HFF-Myc (cell line): Measurements from ENCODE around the gene PGC.

Source experiments
- DNase-seq: peaks from one replicate; pipeline ENCODE4 v3.0.0-alpha.2; 2011; ENCODE audit warnings: low read depth; ENCODE audit errors: extremely low read depth
- H3K4me3 ChIP-seq: replicated peaks from 2 replicates; pipeline ENCODE4 v1.5.1; 2011; ENCODE audit warnings: low read depth, mild to moderate bottlenecking, control low read depth, low read length
- TF ChIP-seq, protein P1 (sequence below): IDR thresholded peaks from 2 replicates; pipeline ENCODE4 v1.5.1; 2012; ENCODE audit warnings: mild to moderate bottlenecking, low read depth, low read length, control low read depth; ENCODE audit errors: missing control alignments

PGC gene

DNA sequence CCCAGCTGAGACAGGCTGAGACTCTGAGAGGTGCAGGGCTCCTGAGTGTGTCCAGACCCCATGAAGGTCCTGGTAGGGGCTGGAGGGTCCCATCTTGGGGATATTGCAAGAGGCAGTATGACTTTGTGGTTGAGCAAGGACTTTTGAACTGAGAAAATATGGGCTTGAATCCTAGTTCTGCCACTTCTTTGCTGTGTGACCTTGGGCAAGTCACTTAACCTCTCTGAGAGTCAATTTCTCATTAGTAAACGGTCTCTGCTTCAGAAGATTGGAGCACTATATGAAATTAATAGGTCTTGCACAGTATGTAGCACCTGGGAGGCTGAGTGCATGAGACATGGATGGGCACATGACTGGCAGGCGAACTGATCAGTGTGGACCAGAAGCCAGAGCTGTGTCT is 54.5 kb downstream of the PGC start:
- TF ChIP-seq, protein P1, sequence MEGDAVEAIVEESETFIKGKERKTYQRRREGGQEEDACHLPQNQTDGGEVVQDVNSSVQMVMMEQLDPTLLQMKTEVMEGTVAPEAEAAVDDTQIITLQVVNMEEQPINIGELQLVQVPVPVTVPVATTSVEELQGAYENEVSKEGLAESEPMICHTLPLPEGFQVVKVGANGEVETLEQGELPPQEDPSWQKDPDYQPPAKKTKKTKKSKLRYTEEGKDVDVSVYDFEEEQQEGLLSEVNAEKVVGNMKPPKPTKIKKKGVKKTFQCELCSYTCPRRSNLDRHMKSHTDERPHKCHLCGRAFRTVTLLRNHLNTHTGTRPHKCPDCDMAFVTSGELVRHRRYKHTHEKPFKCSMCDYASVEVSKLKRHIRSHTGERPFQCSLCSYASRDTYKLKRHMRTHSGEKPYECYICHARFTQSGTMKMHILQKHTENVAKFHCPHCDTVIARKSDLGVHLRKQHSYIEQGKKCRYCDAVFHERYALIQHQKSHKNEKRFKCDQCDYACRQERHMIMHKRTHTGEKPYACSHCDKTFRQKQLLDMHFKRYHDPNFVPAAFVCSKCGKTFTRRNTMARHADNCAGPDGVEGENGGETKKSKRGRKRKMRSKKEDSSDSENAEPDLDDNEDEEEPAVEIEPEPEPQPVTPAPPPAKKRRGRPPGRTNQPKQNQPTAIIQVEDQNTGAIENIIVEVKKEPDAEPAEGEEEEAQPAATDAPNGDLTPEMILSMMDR: no peak
- DNase-seq: no peak

DNA sequence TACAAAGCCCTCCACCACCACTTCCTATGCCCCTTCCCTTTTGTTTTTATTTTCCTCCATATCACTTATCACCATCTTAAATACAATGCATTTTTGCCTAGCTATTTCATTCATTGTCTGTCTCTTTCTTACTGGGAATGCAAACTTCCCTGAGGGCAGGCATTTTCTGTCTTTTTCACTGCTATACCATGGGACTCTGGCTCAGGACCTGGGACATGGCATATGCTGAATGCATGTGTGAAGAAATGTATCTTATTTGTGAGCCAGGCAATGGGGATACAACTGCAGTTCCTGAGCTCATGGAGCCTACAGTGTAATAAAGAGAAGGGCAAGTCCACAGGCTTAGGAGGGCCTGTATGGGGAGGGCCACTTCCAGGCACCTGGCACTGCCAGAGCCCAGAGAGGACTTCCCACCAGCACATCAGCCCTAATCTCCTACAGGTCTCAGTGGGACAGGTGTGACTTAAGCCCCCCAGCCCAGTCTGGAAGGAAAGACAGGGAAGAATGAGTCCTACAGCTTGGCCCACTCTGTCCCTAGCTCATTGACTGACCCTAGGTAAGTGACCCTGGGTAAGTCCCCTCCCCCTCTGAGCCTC is 55.0 kb downstream of the PGC start:
- no peak overlapping the region for H3K4me3 ChIP-seq
- DNase-seq: no peak
- TF ChIP-seq, protein P1: no peak

More for the DNA sequence above, 54.5 kb downstream of the PGC start:
- no peak overlapping the region for H3K4me3 ChIP-seq

DNA sequence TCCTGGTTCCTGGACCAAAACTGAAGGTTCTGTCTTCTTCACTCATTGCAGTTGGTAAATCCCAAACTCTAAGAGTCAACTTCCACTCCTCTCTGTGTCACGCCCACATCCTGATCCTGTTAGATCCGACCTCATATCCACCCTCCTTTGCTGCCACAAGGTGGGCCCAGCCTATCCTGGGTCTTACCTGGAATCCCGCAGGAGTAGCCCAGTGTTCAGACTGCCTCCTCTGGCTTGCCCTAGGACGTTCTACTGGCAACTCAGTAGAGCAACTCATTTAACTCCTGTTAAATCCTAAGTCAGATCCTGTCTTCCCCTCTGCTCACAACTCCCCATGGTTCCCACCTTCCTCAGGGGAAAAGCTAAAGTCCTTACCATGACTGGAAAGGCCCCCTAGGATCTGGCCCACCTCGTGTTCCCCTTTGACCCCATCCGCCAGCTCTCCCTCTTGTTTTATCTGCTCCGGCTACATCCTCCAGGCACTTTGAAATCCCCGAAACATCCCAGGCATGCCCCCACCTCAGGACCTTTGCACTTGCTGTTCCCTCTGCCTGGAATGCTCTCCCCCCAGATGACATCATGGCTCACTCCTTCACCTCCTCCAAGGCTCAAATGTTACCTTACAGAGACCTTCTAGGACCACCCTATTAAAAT is 55.6 kb downstream of the PGC start:
- TF ChIP-seq, protein P1: no peak
- no peak for DNase-seq
- H3K4me3 ChIP-seq: no peak overlapping the region

DNA sequence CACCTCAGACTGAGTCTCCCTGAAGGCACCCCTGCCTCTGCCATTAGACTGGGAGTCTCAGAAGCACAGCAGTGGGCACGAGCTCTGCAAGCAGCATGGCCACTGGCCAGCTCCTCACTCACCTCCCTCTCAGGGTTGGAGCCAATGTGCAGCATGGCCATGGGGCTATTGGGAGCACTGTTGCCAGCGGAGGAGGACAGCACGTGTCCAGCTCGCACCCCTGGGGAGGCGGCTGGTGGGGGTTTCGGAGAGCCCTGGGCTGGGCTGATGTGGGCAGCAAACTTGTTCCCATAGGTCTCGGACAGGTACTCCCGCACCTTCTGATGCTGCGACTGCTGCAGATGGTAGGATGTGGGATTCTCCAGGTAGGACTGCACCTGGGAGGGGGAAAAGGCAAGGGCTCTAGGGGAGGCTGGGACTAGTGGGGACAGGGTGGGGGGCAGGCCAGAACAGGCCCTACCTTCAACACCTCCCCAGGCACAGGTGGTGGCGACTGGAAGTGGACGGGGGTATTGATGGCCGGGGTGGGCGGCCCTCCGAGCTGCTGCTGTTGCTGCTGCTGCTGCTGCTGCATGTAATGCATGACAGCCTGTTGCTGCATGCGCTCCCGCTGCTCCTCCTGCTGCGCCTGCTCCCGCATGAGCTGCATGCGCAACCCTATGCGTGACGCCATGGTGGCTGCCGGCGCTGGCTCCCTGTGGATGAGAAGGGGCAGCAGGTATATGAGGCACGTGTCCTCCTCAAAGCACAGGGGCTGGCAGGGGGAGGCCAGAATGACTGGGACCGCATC is 56.5 kb downstream of the PGC start:
- H3K4me3 ChIP-seq: no peak overlapping the region
- TF ChIP-seq, protein P1: no peak
- DNase-seq: no peak

DNA sequence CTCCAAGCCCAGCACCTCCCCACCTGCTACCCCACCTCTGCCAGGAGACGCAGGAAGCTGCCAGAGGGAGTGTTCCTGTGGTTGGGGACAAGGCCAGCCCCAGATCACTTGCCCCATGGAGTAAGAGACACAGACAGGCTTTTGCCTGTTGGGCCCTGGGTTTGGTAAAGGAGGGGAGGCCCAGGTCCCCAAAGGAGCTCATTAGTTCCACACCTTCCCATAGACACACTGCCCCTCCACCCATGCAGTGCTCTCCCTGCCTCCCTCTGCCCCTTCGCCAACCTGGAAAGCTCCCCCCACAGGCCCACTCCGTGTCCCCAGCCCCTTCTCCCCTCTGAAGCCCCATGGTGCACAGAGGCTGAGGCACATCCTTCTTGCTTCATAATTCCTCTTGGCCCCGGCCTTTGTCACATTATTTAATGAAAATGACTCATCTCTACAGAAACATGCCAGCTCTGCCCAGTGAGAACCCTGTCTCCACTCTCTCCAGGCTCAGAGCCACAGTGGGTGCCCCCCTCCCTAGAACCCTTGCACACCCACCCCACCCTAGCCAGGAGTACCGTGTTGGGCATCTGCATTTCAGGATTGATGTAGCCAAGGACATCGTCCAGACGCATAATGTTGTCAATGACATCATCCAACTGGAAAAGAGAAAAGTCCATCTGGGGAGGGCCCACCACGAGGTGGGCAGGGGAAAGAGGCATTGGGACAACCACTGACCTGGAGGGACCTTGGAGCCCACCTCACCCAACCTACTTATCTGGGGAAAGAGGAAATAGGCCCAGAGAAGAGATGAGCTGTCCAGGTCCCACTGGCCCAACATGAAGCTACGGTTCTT is 57.8 kb downstream of the PGC start:
- TF ChIP-seq, protein P1: no peak
- DNase-seq: no peak
- no peak overlapping the region for H3K4me3 ChIP-seq

DNA sequence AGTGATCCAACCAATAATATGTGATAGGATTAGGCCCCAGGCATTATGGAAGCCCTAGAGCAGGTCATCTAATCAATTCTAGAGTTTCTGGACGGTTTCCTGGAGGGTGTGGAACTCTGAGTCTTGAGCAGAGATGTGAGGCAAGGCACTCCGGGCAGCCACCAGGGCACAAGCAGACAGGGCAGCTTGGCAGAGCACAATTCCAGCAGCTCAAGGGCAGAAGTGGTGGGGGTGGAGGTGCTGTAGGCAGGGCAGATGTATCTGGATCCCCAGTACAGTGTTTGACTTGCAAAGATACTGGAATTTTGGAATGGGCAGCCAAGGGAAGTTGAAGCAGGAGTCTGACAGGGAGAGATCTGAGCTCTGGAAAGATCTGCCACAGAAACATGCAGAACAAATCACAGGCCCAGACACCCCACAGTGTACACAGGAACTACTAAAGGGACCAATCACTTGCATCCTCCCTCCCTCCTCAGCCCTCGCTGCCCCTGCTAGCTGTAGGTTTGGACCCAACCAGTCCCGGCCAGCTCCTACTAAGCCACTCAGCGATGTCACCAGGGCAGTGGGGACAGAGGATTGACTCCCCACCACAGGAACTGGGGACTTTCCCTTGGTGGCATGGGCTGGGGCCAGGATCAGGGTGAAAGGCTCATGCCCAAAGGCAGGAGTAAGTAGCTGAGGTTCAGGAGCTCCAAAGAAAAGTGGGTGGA is 58.8 kb downstream of the PGC start:
- no peak overlapping the region for H3K4me3 ChIP-seq
- DNase-seq: no peak
- TF ChIP-seq, protein P1: no peak
